Measurements from ENCODE around the gene POLD3.

DNA sequence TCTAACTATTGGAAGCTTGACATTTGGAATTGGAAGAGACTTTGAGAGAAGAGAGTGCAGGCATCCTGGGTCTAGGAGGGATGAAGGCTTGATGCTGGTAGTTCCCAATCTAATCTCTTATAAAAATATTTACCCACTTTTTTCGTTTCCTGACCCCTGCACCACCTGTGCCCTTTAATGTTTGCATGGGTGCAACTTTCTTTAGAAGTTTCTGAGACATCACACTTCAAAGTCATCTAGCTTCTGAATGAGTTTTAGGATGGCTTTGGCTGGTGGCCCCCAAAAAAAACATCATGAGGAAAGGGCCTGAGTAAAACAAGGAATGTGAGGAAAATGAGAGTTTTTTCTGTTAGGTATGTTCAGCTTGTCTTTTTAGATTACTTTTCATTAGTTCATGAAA, 1.1 kb downstream of the POLD3 start:
- TF ChIP-seq, protein P1, sequence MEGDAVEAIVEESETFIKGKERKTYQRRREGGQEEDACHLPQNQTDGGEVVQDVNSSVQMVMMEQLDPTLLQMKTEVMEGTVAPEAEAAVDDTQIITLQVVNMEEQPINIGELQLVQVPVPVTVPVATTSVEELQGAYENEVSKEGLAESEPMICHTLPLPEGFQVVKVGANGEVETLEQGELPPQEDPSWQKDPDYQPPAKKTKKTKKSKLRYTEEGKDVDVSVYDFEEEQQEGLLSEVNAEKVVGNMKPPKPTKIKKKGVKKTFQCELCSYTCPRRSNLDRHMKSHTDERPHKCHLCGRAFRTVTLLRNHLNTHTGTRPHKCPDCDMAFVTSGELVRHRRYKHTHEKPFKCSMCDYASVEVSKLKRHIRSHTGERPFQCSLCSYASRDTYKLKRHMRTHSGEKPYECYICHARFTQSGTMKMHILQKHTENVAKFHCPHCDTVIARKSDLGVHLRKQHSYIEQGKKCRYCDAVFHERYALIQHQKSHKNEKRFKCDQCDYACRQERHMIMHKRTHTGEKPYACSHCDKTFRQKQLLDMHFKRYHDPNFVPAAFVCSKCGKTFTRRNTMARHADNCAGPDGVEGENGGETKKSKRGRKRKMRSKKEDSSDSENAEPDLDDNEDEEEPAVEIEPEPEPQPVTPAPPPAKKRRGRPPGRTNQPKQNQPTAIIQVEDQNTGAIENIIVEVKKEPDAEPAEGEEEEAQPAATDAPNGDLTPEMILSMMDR (IDR thresholded peaks at IDR 0.05) = no peak
- TF ChIP-seq EZH2 (IDR thresholded peaks at IDR 0.05; ENCODE audit: borderline replicate concordance, insufficient read depth, low read depth, low read length, poor library complexity, severe bottlenecking) = no peak

Data from B cell (primary cell).